Neural progenitor cell (in vitro differentiated cells): ENCODE results near the gene GPC4.

Experiments used
- CTCF ChIP-seq: fragments of 200-600 bp; sonication (generic); IDR thresholded peaks from 2 replicates; pipeline ENCODE4 v1.5.1; 2017; ENCODE audit warnings: antibody characterized with exemption, mild to moderate bottlenecking
- EZH2 ChIP-seq: fragments of 200-600 bp; sonication (generic); IDR thresholded peaks from 2 replicates; pipeline ENCODE4 v1.6.1; 2017; ENCODE audit warnings: antibody characterized with exemption, mild to moderate bottlenecking, moderate library complexity
- EZH2phosphoT487 ChIP-seq: fragments of 200-600 bp; sonication (generic); IDR thresholded peaks from 2 replicates; pipeline ENCODE4 v1.6.1; 2017; ENCODE audit warnings: antibody characterized with exemption

- TF ChIP-seq CTCF: no peak
- TF ChIP-seq EZH2phosphoT487: no peak
- TF ChIP-seq EZH2: no peak
Measured at GRCh38 chrX:133389975-133390374, 25.3 kb downstream of the GPC4 start.
